ENCODE data around the gene APLNR. TPM values are rescaled to one million over a fixed set of nuclear protein-coding genes. Genes with fewer than 3 reads are reported as not detected.

APLNR gene
- total and polyA plus RNA-seq, 2 of the 4 experiments (the other 2 are of a cell fraction): not detected

DNA sequence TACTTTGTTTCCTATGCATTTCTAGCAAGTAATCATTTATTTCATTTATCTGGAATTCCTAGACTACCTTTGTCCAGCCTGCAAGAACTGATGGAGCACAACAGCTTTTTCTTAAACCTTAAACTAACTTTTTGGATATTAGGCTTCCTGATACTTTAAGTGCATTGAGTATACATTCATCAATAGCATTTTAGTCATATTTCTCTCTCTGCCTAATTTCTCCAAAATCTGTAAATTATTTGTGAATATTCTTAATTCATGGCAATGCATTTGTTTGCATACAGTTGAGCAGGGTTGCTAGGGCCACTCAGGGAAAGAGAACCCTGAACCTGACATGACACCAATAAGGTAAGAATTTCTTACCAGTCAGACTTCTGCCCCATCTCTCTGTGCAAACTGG, 29.1 kb upstream of the APLNR start:
- Histone ChIP-seq H3K27ac (ENCODE audit: insufficient read depth, low read length) (no peak overlapping the region), H3K27me3 (ENCODE audit: control insufficient read depth, insufficient read depth, low read length) (no peaks in the 10 kb centered on the region), H3K23ac (ENCODE audit: low read depth, low read length) (no peak overlapping the region), H4K8ac (ENCODE audit: low read depth in 2 of 2, low read length in 2 of 2) (no peak overlapping the region), H3K9me1 (ENCODE audit: insufficient read depth, low read length) (peaks cover 5% of the 10 kb centered on the region; the same call in 1 of the 2 replicates), H4K91ac (ENCODE audit: insufficient read depth, low read depth, low read length) (no peak overlapping the region), H3K79me1 (ENCODE audit: low read depth in 1 of 2, low read length in 2 of 2) (no peaks in the 10 kb centered on the region), H4K20me1 (ENCODE audit: insufficient read depth, low read length) (no peaks in the 10 kb centered on the region), H3K9ac (ENCODE audit: low read depth, low read length) (no peak overlapping the region), H2BK15ac (ENCODE audit: low read depth, low read length) (no peak overlapping the region), H2BK5ac (ENCODE audit: low read depth, low read length, poor library complexity, severe bottlenecking) (no peak overlapping the region), H2BK120ac (ENCODE audit: low read depth, low read length) (no peak overlapping the region), H3K4me1 (ENCODE audit: control insufficient read depth, insufficient read depth, low read length) (peaks cover 2% of the 10 kb centered on the region), H3K9me3 (ENCODE audit: control insufficient read depth, insufficient read depth, low read length) (no peaks in the 10 kb centered on the region), H4K5ac (ENCODE audit: low read depth, low read length) (no peak overlapping the region), H3K14ac (replicated peaks; ENCODE audit: low read depth, low read length) (no peak overlapping the region), H3K4me2 (ENCODE audit: low read depth, low read length) (no peak overlapping the region), H3K36me3 (ENCODE audit: control insufficient read depth, insufficient read depth, low read length) (no peaks in the 10 kb centered on the region), H2AFZ (replicated peaks; ENCODE audit: low read length, poor library complexity) (no peak overlapping the region), H3K4ac (ENCODE audit: low read depth, low read length) (no peak overlapping the region), H3K18ac (ENCODE audit: low read depth, low read length) (no peak overlapping the region), H3K56ac (ENCODE audit: extremely low read depth, insufficient read depth, low read length) (no peak overlapping the region), H2BK20ac (ENCODE audit: low read depth, low read length) (no peak overlapping the region), H2AK9ac (replicated peaks; ENCODE audit: low read depth, low read length, poor library complexity) (no peak overlapping the region), H2AK5ac (ENCODE audit: low read depth, low read length) (no peak overlapping the region), H3K4me3 (ENCODE audit: insufficient read depth, low read depth, low read length) (no peak overlapping the region)
- DNase-seq (no peak), ATAC-seq (ENCODE audit: low read depth) (no peak)
- TF ChIP-seq MAFK (IDR thresholded peaks at IDR 0.05; ENCODE audit: low read depth, low read length) (no peak), SMC3 (IDR thresholded peaks at IDR 0.05; ENCODE audit: low read depth, low read length) (no peak), CHD1 (IDR thresholded peaks at IDR 0.05; ENCODE audit: low read depth, low read length) (no peak), RFX5 (IDR thresholded peaks at IDR 0.05; ENCODE audit: low read depth, low read length) (no peak), RCOR1 (IDR thresholded peaks at IDR 0.05; ENCODE audit: insufficient replicate concordance, low read length) (no peak), CEBPB (IDR thresholded peaks at IDR 0.05; ENCODE audit: low read depth, low read length) (no peak), POLR2A (IDR thresholded peaks at IDR 0.05; ENCODE audit: low read depth, low read length) (no peak), FOS (IDR thresholded peaks at IDR 0.05; ENCODE audit: low read depth, low read length) (no peak)
- intact Hi-C loops (cut with micrococcal nuclease) (no loop called here), in situ Hi-C loops (cut with MboI; ENCODE audit: low sequenced_read_pairs) (no loop called here), dilution Hi-C loops (cut with HindIII; ENCODE audit: low sequenced_read_pairs, unreplicated experiment) (no loop called here)
- BruUV-seq (replicated peaks): no TSS peak
- POLR2A ChIA-PET (ENCODE audit: unreplicated experiment): no interaction called here
- CTCF ChIA-PET: interaction anchor here (1.1 kb wide), 1 partner anchor 17 kb away, joined by 4 read pairs; no protein-coding TSS in a partner anchor

All from IMR-90 (cell line).